Neural crest cell (in vitro differentiated cells): ENCODE measurements around the gene EPN3. TPM values are rescaled to one million over a fixed set of nuclear protein-coding genes. Genes with fewer than 3 reads are reported as not detected.

Experiments
- DNase-seq: peaks from one replicate; pipeline ENCODE4 v3.0.0; 2021; ENCODE audit warnings: low read depth, mixed read lengths, low spot score
- H3K27ac Mint-ChIP-seq: one replicate; pipeline ENCODE4 v1.8.0; 2021; ENCODE audit warnings: mild to moderate bottlenecking, mixed read lengths; ENCODE audit not compliant: unreplicated experiment
- H3K27me3 Mint-ChIP-seq: 2 replicates; pipeline ENCODE4 v1.8.0; 2021; ENCODE audit warnings: low read depth, mild to moderate bottlenecking, mixed read lengths
- H3K36me3 Mint-ChIP-seq: 2 replicates; pipeline ENCODE4 v1.8.0; 2021; ENCODE audit warnings: low read depth, mild to moderate bottlenecking, mixed read lengths
- H3K4me1 Mint-ChIP-seq: 2 replicates; pipeline ENCODE4 v1.8.0; 2021; ENCODE audit warnings: mixed read lengths
- H3K4me3 Mint-ChIP-seq: one replicate; pipeline ENCODE4 v1.8.0; 2021; ENCODE audit warnings: mild to moderate bottlenecking, mixed read lengths
- H3K9me3 Mint-ChIP-seq: 2 replicates; pipeline ENCODE4 v1.8.0; 2021; ENCODE audit warnings: mixed read lengths
- total RNA-seq: library from RNA; stranded (reverse); gene quantifications from 2 replicates; pipeline ENCODE4 v1.2.1, GENCODE V29; 2021
- TF ChIP-seq, protein P1 (sequence below): fragments of 200-600 bp; sonication (generic); conservative IDR thresholded peaks from 2 replicates; pipeline ENCODE4 v1.5.0; 2021; ENCODE audit warnings: antibody characterized with exemption, mild to moderate bottlenecking

The EPN3 gene
- total RNA-seq, 1 donor from 2014 or later = not detected

- Mint-ChIP-seq H3K27me3 (peaks cover 5% of the 10 kb centered on the region), H3K36me3 (no peaks in the 10 kb centered on the region), H3K4me3 (no peak overlapping the region), H3K27ac (no peak overlapping the region), H3K4me1 (peaks cover 12% of the 10 kb centered on the region), H3K9me3 (no peaks in the 10 kb centered on the region)
- no peak for DNase-seq
- TF ChIP-seq, protein P1, sequence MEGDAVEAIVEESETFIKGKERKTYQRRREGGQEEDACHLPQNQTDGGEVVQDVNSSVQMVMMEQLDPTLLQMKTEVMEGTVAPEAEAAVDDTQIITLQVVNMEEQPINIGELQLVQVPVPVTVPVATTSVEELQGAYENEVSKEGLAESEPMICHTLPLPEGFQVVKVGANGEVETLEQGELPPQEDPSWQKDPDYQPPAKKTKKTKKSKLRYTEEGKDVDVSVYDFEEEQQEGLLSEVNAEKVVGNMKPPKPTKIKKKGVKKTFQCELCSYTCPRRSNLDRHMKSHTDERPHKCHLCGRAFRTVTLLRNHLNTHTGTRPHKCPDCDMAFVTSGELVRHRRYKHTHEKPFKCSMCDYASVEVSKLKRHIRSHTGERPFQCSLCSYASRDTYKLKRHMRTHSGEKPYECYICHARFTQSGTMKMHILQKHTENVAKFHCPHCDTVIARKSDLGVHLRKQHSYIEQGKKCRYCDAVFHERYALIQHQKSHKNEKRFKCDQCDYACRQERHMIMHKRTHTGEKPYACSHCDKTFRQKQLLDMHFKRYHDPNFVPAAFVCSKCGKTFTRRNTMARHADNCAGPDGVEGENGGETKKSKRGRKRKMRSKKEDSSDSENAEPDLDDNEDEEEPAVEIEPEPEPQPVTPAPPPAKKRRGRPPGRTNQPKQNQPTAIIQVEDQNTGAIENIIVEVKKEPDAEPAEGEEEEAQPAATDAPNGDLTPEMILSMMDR = no peak
Measured at GRCh38 chr17:50572541-50572940, 40.0 kb downstream of the EPN3 start.

DNA sequence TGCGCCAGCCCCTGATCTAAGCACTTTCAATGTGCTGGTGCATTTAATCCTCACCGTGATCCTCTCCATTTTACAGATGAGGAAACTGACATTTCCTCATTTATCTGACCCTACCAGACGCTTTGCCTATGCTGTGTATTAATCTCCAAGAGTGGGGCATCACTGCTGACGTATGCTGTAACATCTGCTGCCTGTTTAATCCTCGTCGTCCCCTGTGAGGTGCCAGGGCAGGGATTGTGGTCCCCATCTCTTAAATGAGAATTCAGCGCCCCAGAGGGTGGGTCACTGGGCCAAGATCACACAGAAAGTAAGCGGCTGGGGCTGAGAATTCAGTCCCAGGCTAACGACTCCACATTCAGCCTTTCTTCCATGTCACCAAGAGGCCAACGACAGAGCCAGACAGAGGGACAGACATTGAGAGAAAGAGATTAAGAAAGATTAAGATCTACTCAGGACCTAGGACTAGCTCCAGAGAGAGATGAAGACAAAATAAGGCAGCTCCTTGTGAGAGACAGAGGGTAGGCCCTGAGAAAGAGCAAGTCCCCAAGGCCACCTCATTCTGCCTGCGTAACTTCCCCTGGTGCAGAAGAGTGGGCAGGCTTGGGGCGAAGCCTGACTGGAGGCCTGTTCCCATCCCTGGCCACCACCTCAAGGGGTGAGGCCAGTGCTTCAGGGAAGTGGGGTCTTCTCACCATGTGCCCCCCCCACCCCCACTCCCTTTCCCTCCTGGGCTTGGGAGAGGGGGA lies 41.5 kb downstream of the EPN3 start:
- TF ChIP-seq, protein P1 = no peak
- Mint-ChIP-seq H3K4me1 (peaks cover 10% of the 10 kb centered on the region), H3K36me3 (no peaks in the 10 kb centered on the region), H3K9me3 (no peaks in the 10 kb centered on the region), H3K4me3 (no peak overlapping the region), H3K27ac (no peak overlapping the region), H3K27me3 (no peaks in the 10 kb centered on the region)
- no peak for DNase-seq

- Mint-ChIP-seq H3K4me1 (peaks cover 3% of the 10 kb centered on the region), H3K27ac (no peak overlapping the region), H3K36me3 (no peaks in the 10 kb centered on the region), H3K27me3 (no peaks in the 10 kb centered on the region), H3K9me3 (no peaks in the 10 kb centered on the region), H3K4me3 (no peak overlapping the region)
- no peak for DNase-seq
- TF ChIP-seq, protein P1 = no peak
Measured at GRCh38 chr17:50575581-50576210, 43.2 kb downstream of the EPN3 start.

DNA sequence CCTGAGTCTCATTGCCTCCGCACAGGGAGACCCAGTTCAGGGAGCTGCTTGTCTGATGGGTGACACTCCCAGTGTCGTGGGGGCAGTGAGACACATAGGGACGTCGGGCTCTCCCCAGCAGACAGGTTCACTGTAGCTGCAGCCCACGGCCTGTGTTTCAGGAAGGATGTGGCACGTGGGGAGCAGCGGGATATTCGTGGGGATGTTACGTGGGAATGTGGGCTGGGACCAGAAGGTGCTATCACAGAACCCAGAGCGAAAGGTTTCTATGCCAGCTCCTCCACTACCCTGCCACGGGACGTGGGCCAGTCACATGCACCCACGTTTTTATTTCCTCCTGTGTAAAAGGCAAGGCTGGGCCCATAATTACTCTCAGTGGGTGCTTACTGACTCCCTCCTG lies 44.3 kb downstream of the EPN3 start:
- Mint-ChIP-seq H3K9me3 (no peaks in the 10 kb centered on the region), H3K4me1 (no peaks in the 10 kb centered on the region), H3K4me3 (no peak overlapping the region), H3K27me3 (no peaks in the 10 kb centered on the region), H3K36me3 (no peaks in the 10 kb centered on the region), H3K27ac (no peak overlapping the region)
- TF ChIP-seq, protein P1 = no peak
- no peak for DNase-seq

- H3K27me3 Mint-ChIP-seq = no peaks in the 10 kb centered on the region
- no peak overlapping the region for H3K27ac Mint-ChIP-seq
- no peaks in the 10 kb centered on the region for H3K36me3 Mint-ChIP-seq
- TF ChIP-seq, protein P1 = no peak
- no peak overlapping the region for H3K4me3 Mint-ChIP-seq
- H3K4me1 Mint-ChIP-seq = no peaks in the 10 kb centered on the region
- no peaks in the 10 kb centered on the region for H3K9me3 Mint-ChIP-seq
- no peak for DNase-seq
Measured at GRCh38 chr17:50577451-50577954, 45.0 kb downstream of the EPN3 start.
